OCI-LY1 (cell line): Measurements from ENCODE around the gene NOD2.

Source experiments
- EZH2 ChIP-seq: fragments of 200-600 bp; sonication (generic), shearing (Covaris generic); IDR thresholded peaks from 2 replicates; pipeline ENCODE4 v1.8.0; 2017; ENCODE audit warnings: borderline replicate concordance, mixed run types, mild to moderate bottlenecking, antibody characterized with exemption, low read length, moderate library complexity, mixed read lengths
- TF ChIP-seq, protein P1 (sequence below): fragments of 200-600 bp; sonication (generic), shearing (Covaris generic); IDR thresholded peaks from 2 replicates; pipeline ENCODE4 v1.5.1; 2017; ENCODE audit warnings: mild to moderate bottlenecking, antibody characterized with exemption, low read length, moderate library complexity, mixed read lengths

DNA sequence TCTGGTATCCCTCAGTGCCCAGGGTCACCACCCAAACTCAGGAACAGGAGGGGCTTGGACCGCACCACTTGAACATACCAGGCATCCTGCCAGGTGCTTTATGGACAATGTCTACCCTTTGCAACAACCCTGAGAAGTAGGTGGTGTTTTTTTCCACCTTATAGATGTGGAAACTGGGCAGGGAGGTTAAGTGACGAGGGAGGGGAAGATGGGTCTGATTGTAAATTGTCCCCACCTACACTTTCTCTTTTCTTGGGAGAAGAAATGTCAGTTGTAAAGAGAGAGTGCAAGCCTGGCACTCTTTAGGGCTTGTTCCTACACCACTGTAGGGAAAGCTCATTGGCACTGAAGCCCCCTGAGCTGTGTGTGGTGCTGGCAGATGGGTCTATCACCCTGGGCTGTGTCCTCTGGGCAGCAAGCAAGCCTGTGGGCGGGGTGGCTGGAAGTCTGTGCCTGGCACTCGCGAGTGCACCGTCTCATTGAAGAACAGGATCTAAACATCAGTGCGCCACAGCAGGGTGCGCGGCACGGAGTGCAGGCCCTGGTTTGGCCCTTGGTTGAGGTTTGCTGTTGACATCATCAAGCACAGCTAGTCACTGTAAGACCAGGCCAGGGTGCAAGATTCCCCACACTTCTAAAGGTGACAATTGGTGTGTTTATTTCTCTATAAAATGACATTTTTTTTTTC lies 15.1 kb downstream of the NOD2 start:
- TF ChIP-seq, protein P1, sequence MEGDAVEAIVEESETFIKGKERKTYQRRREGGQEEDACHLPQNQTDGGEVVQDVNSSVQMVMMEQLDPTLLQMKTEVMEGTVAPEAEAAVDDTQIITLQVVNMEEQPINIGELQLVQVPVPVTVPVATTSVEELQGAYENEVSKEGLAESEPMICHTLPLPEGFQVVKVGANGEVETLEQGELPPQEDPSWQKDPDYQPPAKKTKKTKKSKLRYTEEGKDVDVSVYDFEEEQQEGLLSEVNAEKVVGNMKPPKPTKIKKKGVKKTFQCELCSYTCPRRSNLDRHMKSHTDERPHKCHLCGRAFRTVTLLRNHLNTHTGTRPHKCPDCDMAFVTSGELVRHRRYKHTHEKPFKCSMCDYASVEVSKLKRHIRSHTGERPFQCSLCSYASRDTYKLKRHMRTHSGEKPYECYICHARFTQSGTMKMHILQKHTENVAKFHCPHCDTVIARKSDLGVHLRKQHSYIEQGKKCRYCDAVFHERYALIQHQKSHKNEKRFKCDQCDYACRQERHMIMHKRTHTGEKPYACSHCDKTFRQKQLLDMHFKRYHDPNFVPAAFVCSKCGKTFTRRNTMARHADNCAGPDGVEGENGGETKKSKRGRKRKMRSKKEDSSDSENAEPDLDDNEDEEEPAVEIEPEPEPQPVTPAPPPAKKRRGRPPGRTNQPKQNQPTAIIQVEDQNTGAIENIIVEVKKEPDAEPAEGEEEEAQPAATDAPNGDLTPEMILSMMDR, result no peak
- no peak for TF ChIP-seq EZH2
